PC-3 (cell line): ENCODE data around the gene LTC4S. TPM values are rescaled to one million over a fixed set of nuclear protein-coding genes. Genes with fewer than 3 reads are reported as not detected.

ENCODE experiments used
- ATAC-seq: fragments of 200-7000 bp; cut with Tn5 transposase; 2 replicates; pipeline ENCODE4 v1.9.1; 2020; ENCODE audit warnings: mild to moderate bottlenecking, moderate library complexity
- BruUV-seq: library from RNA; stranded (reverse); fragments of 400-500 nt; replicated peaks from 2 replicates; lab custom pipeline; 2021; lab: Mats Ljungman, UMichigan
- CTCF ChIA-PET: fragments of 300-600 bp; sonication (Branson Sonifier 250); formaldehyde crosslinking; loops from one replicate; lab custom pipeline; 2022; ENCODE audit warnings: antibody characterized with exemption; lab: Charles Lee
- POLR2A ChIA-PET: fragments of 300-600 bp; sonication (Branson Sonifier 250); formaldehyde crosslinking; loops from one replicate; lab custom pipeline; 2022; ENCODE audit warnings: antibody characterized with exemption; ENCODE audit not compliant: unreplicated experiment; lab: Charles Lee
- DNase-seq: peaks from one replicate; pipeline ENCODE4 v3.0.0-alpha.2; 2015
- H2AFZ ChIP-seq: fragments of 300-600 bp; sonication (generic); 2 replicates; pipeline ENCODE4 v1.6.0; 2016; ENCODE audit warnings: antibody characterized with exemption, low read length
- H3F3A ChIP-seq: fragments of 300-600 bp; sonication (generic); one replicate; pipeline ENCODE4 v1.6.0; 2017; ENCODE audit warnings: antibody characterized with exemption, low read length, control low read depth, mild to moderate bottlenecking; ENCODE audit not compliant: unreplicated experiment
- H3K27ac ChIP-seq: fragments of 300-600 bp; sonication (generic); 2 replicates; pipeline ENCODE4 v1.5.1; 2016; ENCODE audit warnings: mild to moderate bottlenecking, low read length
- H3K27me3 ChIP-seq: fragments of 300-600 bp; sonication (generic); 2 replicates; pipeline ENCODE4 v1.6.1; 2016; ENCODE audit warnings: low read length, mixed read lengths
- H3K36me3 ChIP-seq: fragments of 300-600 bp; sonication (generic); 2 replicates; pipeline ENCODE4 v1.6.1; 2016; ENCODE audit warnings: low read depth, mixed run types, low read length, mixed read lengths
- H3K4me1 ChIP-seq: fragments of 300-600 bp; sonication (generic); 2 replicates; pipeline ENCODE4 v1.5.1; 2016; ENCODE audit warnings: low read length; ENCODE audit not compliant: insufficient read depth
- H3K4me2 ChIP-seq: fragments of 300-600 bp; sonication (generic); 2 replicates; pipeline ENCODE4 v1.6.0; 2016; ENCODE audit warnings: low read length
- H3K4me3 ChIP-seq: fragments of 300-600 bp; sonication (generic); 2 replicates; pipeline ENCODE4 v1.5.1; 2016; ENCODE audit warnings: mild to moderate bottlenecking, low read length, mixed read lengths
- H3K79me2 ChIP-seq: fragments of 300-600 bp; sonication (generic); 2 replicates; pipeline ENCODE4 v1.6.1; 2017; ENCODE audit warnings: low read length, mixed read lengths
- H3K9ac ChIP-seq: fragments of 300-600 bp; sonication (generic); 2 replicates; pipeline ENCODE4 v1.6.0; 2016; ENCODE audit warnings: mild to moderate bottlenecking, low read length
- H3K9me2 ChIP-seq: fragments of 300-600 bp; sonication (generic); replicated peaks from 2 replicates; pipeline ENCODE4 v1.6.1; 2016; ENCODE audit warnings: mixed run types, low read length, mixed read lengths
- H3K9me3 ChIP-seq: fragments of 300-600 bp; sonication (generic); 2 replicates; pipeline ENCODE4 v1.6.1; 2016; ENCODE audit warnings: low read length, mixed read lengths
- H4K20me1 ChIP-seq: fragments of 300-600 bp; sonication (generic); 2 replicates; pipeline ENCODE4 v1.6.1; 2016; ENCODE audit warnings: low read length, mixed read lengths
- CTCF ChIP-seq: fragments of 300-600 bp; sonication (generic); conservative IDR thresholded peaks from 2 replicates; pipeline ENCODE4 v1.5.1; 2017; ENCODE audit warnings: antibody characterized with exemption, low read depth, mild to moderate bottlenecking, low read length
- EZH2 ChIP-seq: fragments of 300-600 bp; sonication (generic); IDR thresholded peaks from one replicate; pipeline ENCODE4 v1.6.1; 2017; ENCODE audit warnings: antibody characterized with exemption, mild to moderate bottlenecking, low read length; ENCODE audit not compliant: unreplicated experiment
- EZH2phosphoT487 ChIP-seq: fragments of 300-600 bp; sonication (generic); IDR thresholded peaks from 2 replicates; pipeline ENCODE4 v1.6.1; 2018; ENCODE audit warnings: mild to moderate bottlenecking, antibody characterized with exemption, low read length, borderline replicate concordance
- intact Hi-C: fragments of 100-400 bp; cut with micrococcal nuclease; formaldehyde crosslinking; loops from 2 replicates; pipeline ENCODE4 v1.9.0; 2023
- total RNA-seq: library from RNA; depleted of rRNA; stranded (reverse); fragments of >200 nt; gene quantifications from 2 replicates; pipeline ENCODE4 v1.2.3, GENCODE V29; 2014

LTC4S gene
- total RNA-seq, 1 experiment from 2014 or later, result 1.5 TPM

DNA sequence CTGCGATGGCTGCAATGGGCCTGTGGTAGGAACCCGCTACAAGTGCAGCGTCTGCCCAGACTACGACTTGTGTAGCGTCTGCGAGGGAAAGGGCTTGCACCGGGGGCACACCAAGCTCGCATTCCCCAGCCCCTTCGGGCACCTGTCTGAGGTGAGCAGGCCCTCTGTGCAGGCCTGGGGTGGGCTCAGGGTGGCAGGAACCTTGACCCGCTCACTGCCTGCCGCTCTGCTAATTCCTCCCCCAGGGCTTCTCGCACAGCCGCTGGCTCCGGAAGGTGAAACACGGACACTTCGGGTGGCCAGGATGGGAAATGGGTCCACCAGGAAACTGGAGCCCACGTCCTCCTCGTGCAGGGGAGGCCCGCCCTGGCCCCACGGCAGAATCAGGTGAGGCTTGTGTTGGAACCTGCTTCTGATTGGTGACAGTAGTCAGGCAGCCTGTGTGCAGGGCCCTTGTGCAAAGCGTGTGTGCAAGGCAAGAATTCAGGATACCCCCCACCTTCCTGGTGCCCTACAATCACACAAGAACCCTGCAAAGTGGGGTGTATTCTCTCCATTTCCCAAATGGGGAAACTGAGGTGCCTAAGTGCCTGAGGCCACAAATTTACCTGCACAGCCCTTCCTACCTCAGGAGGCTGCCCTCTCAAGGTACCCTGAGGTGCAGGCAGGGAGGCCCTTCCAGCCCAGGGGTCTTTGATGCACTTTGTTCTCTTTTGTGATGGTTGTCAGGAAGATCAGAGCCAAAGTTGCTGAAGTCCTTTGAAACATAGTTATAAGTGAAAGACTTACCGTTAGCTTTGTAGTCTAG lies 30.4 kb downstream of the LTC4S start:
- H3F3A ChIP-seq, result no peaks in the 10 kb centered on the region
- H3K9ac ChIP-seq, result no peak overlapping the region
- intact Hi-C loops, result no loop called here
- BruUV-seq, result no TSS peak
- no peak for TF ChIP-seq EZH2phosphoT487
- no peak for TF ChIP-seq EZH2
- TF ChIP-seq CTCF, result no peak
- H3K27me3 ChIP-seq, result no peaks in the 10 kb centered on the region
- H3K4me1 ChIP-seq, result peaks cover 32% of the 10 kb centered on the region
- DNase-seq, result no peak
- H3K27ac ChIP-seq, result no peak overlapping the region
- ChIA-PET CTCF (no interaction called here), POLR2A (interaction anchor here (0.6 to 0.7 kb wide), 2 partner anchors 16 to 91 kb away, joined by 4 to 6 read pairs; no protein-coding TSS in a partner anchor)
- H2AFZ ChIP-seq, result no peak overlapping the region
- peak overlapping the region; percentile 3; the same call in 1 of the 2 replicates for H3K4me2 ChIP-seq
- H3K9me2 ChIP-seq, result no peaks in the 10 kb centered on the region
- peaks cover 53% of the 10 kb centered on the region for H4K20me1 ChIP-seq
- H3K79me2 ChIP-seq, result peaks cover 65% of the 10 kb centered on the region
- no peak overlapping the region for H3K4me3 ChIP-seq
- no peak for ATAC-seq
- H3K36me3 ChIP-seq, result peaks cover 44% of the 10 kb centered on the region
- no peaks in the 10 kb centered on the region for H3K9me3 ChIP-seq

DNA sequence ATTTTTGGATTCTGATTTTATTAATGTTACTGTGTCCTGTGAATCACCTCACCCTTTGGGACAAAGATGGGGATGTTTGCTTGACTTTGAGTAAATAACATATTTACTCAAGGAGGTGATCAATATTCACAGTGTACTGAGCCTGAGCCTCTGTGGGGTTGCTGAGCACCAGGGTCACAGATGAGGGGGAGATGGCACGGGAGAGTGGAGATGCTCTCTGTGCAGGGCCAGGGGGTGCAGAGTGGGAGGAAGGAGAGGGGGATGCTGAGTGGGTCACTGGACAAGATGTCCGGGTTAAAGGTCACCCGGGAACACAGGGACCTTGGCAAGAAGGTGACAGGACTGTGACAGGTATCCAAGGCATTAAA lies 30.9 kb downstream of the LTC4S start:
- POLR2A ChIA-PET, result interaction anchor here (0.6 to 0.7 kb wide), 2 partner anchors 16 to 91 kb away, joined by 4 to 6 read pairs; no protein-coding TSS in a partner anchor
- Histone ChIP-seq H3K4me3 (no peak overlapping the region), H3K79me2 (peaks cover 65% of the 10 kb centered on the region), H3K4me1 (peaks cover 27% of the 10 kb centered on the region), H2AFZ (no peak overlapping the region), H3K9ac (no peak overlapping the region), H3K9me3 (no peaks in the 10 kb centered on the region), H3K36me3 (peaks cover 50% of the 10 kb centered on the region), H3K27ac (no peak overlapping the region), H3F3A (no peaks in the 10 kb centered on the region), H3K27me3 (no peaks in the 10 kb centered on the region), H3K4me2 (0 out of 2 replicates have a peak overlapping the region, but pooled peaks have one; percentile 3), H3K9me2 (no peaks in the 10 kb centered on the region), H4K20me1 (peaks cover 53% of the 10 kb centered on the region)
- CTCF ChIA-PET, result no interaction called here
- intact Hi-C loops, result no loop called here
- DNase-seq, result no peak
- TF ChIP-seq EZH2phosphoT487 (no peak), EZH2 (no peak), CTCF (no peak)
- no TSS peak for BruUV-seq
- ATAC-seq, result no peak

GRCh38 chr5:179825655-179826182 lies 31.9 kb downstream of the LTC4S start:
- TF ChIP-seq EZH2, result no peak
- TF ChIP-seq CTCF, result no peak
- TF ChIP-seq EZH2phosphoT487, result no peak
- Histone ChIP-seq H3K9ac (no peak overlapping the region), H3K9me2 (no peaks in the 10 kb centered on the region), H3K4me2 (no peak overlapping the region), H3K4me3 (no peak overlapping the region), H4K20me1 (peaks cover 53% of the 10 kb centered on the region), H3K36me3 (peaks cover 57% of the 10 kb centered on the region), H2AFZ (no peak overlapping the region), H3K27me3 (no peaks in the 10 kb centered on the region), H3K4me1 (peaks cover 18% of the 10 kb centered on the region), H3K79me2 (peaks cover 60% of the 10 kb centered on the region), H3K27ac (no peak overlapping the region), H3F3A (no peaks in the 10 kb centered on the region), H3K9me3 (no peaks in the 10 kb centered on the region)
- ChIA-PET POLR2A (no interaction called here), CTCF (no interaction called here)
- DNase-seq, result no peak
- intact Hi-C loops, result no loop called here
- ATAC-seq, result no peak
- BruUV-seq, result no TSS peak
